Stimulated activated CD8-positive, alpha-beta memory T cell treated with anti-CD3 and anti-CD28 coated beads, Interleukin-15, amount 100 ng/mL, for 1 hour (primary cell): ENCODE measurements around the gene LIN7B.

Experiments used
- DNase-seq: peaks from one replicate; pipeline ENCODE4 v3.0.0-alpha.2; 2020; ENCODE audit warnings: low read depth

Gene LIN7B

GRCh38 chr19:49094505-49095482, 19.4 kb upstream of the LIN7B start:
- no peak for DNase-seq

DNA sequence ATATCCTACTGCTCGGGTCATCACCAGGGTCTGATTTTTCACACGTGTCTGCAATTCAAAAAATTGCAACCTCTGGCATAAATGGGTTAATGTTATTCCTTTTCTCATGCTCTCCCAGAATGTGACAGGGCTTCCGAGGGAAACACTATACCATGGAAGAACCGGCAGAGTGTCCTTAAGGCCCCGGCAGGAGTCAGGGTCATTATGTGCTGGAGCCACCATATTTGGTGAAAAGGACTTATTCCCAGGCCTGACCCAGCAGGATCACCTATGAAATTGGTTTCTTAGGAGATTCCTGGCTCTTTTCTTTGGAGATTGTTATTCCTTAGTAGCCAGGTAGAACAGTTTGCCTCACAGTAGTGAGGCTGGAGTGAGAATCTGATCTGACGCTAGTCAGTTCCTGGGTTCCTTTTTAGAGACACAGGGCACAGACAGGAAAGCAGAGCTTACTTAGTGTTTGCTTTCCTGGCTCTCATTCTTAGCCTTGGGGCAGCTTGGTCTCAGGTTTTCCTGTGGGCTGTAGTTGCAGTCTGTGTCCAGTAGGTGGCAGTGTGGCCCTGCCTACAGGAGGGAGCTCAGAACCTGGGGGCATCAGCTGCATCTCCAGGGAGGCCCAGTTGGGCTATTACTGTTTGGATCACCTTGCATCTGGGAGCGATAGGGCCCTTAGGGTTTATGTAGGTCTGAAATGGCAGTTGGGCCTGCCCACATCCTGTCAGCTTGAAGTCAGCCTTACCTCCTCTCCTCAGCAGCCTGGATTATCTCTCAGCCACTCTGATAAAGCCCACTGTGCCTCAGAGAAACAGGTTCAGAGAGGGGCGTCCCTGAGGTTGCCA, 16.5 kb upstream of the LIN7B start:
- DNase-seq, result peak; percentile 57

- DNase-seq, result no peak
These were observed 15.4 kb upstream of the LIN7B start for GRCh38 chr19:49098795-49099194.

GRCh38 chr19:49101160-49101559, 13.0 kb upstream of the LIN7B start:
- no peak for DNase-seq

DNA sequence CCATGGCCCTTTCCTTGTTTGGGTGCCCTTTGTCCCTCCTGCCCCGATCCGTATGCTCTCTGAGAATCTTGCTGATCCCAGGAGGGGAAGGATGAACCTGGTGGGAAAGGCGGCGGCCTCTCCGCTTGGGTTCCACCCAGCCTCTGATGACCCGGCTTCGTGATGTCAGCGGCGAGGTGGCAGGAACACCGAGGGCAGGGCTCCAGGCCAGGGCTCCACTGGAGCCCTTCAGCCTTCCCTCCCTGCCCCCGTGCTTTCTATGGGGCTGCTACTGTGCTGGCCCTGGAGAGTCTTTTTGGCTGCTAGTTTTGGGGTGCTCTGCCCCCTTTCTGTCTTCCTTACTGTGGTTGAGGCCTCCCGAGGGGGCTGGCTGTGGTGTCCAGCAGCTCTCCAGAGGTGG, 11.9 kb upstream of the LIN7B start:
- DNase-seq, result no peak

- no peak for DNase-seq
These were observed 10.7 kb upstream of the LIN7B start for GRCh38 chr19:49103331-49104085.

GRCh38 chr19:49104229-49104864, 9.8 kb upstream of the LIN7B start:
- DNase-seq, result no peak

DNA sequence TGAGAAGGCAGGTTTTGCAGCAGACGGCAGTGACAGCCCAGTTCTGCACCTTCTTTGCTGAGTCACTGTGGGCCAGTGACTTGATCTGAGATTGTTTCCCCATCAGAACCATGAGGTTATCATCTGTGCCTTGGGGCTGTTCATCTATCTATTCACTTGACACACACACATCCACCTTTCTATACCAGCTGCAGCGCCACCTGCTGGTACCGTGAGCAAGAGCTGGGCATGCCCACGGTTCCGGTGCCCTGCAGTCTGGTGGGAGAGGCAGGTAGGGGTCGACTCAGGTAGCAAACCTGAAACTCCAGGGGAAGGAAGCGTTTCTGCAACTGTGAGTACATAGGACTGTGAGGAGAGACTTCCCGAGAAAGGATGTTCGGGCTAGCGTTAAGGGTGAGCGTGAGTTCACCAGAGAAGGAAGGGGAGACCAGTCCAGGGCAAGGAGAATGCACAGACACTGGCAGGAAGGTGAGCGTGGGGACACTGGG, 7.5 kb upstream of the LIN7B start:
- peak; percentile 55 for DNase-seq

GRCh38 chr19:49107625-49108459, 6.3 kb upstream of the LIN7B start:
- DNase-seq, result no peak

GRCh38 chr19:49109051-49109450, 5.1 kb upstream of the LIN7B start:
- DNase-seq, result no peak

GRCh38 chr19:49109569-49110233, 4.5 kb upstream of the LIN7B start:
- no peak for DNase-seq

DNA sequence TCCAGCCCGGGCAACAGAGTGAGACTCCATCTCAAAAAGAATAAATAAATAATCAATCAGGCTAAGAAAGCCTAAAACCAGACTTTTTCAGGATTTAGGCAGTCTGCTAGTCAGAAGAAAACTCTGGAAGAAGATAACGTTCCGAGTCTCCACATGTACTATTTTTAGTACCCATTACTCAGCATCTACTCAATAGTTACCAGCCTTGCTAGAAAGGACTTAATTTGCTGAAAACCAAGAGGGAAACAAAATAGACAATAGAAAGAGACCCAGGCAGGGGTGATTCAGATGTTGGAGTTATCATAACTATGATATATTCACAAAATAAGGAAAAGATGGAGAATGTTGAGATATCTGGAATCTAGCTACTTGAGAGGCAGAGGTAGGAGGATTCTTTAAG, 3.6 kb upstream of the LIN7B start:
- DNase-seq, result no peak

DNA sequence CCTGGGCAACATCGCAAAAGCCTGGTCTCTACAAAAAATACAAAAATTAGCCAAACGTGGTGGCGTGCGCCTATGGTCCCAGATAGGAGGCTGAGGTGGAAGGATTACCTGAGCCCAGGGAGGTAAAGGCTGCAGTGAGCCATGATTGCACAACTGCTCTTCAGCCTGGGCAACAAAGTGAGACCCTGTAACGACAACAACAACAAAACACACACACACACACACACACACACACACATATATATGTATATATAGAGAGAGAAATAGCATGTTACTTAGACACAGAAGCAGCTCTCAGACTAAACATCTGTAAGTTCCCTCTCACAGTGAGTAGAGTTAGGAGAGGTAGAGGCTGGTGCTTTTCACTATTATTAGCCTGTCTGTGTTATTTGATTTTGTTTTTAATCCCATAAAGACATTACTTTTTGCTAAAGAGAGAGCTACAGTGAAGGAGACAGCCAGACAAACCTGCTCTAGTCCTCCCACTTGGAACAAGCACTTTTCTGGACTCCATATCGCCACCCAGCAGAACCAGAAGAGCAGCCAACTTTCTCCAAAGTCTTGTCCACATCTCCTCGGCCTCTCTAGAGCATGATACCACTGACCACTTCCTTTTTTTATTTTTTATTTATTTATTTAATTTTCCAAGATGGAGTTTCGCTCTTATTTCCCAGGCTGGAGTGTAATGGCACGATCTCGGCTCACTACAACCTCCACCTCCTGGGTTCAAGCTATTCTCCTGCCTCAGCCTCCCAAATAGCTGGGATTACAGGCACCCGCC, 2.8 kb upstream of the LIN7B start:
- DNase-seq, result no peak

DNA sequence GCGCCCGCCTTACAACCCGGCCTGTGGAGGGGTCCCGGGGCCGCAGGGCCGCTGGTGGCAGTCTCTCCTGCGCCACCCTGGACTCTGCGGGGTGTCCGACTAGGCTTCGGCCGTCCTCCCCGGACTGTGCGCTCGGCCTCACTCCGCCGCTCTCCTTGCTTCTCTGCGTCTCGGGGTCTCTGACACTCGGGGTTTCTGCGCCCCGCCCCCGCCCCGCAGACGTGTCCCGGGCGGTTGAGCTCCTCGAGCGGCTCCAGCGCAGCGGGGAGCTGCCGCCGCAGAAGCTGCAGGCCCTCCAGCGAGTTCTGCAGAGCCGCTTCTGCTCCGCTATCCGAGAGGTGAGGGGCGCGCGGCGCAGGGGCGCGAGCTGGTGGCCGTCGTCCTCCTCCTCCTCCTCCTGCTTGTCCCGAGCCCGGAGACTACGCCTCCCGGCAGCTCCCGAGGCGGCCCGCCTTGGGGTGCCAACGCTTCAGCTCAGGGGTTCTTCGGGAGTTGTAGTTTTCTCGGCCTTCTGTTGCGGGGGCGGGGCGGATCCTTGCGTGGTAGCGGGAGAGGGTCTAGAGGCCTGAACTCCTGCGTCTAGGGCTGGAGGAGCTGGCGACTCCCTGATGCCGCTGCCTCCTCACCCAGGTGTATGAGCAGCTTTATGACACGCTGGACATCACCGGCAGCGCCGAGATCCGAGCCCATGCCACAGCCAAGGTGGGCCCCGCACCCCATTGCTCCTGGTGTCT, 627 bp downstream of the LIN7B start:
- DNase-seq, result no peak

GRCh38 chr19:49116544-49116943, 2.4 kb downstream of the LIN7B start:
- no peak for DNase-seq

- no peak for DNase-seq
These were observed 3.8 kb downstream of the LIN7B start for GRCh38 chr19:49117677-49118564.

DNA sequence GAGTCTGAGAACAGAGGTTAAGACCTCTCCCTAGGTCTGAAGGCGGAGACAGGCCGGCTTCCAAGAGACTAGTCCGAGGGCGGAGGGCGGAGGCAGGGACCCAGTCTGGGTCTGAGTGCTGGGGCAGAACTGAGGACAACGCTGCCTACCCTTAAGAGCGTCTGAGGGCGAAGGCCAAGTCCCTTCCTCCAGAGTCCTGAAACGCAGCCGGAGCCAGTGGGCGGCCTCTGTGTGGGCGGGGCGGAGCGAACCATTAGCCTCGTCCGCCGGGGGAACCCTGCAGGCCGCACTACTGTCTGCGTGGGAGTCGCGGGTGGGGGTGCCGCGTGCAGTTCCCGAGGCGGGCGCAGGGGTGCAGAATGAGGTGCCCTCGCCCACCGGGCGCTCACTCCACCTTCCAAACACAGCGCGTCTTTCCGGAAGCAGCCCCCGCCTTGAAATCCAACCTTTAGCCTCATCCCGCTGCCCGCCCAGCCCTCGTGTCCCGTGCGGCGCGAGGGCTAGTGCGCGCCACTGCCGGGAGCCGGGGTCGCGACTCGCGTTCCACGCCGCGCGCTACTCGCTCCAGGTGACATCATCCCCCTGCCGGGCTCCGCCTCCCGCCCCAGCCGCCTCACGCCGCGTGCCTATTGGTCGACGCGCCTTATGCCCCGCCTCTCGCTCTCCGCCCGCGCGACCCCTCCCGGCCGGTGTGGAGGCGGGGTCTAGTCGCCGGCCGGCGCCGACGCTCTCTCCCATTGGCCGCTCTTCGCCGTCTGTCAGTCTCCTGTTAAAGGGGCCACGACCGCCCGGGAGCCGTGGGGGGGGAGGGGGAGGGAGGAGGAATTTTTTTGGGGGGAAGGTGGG, 4.6 kb downstream of the LIN7B start, which contains the start of gene C19orf73:
Gene C19orf73 (minus strand): TSS at position 579 of the 846 bp plus-strand sequence. CDS start 121 bp downstream, at position 458.
- peak; percentile 91 for DNase-seq
